ENCODE measurements around the gene GAS7.
A peak's percentile ranks its signal among the peaks of the same experiment; 100 is the strongest.

GAS7 gene

GRCh38 chr17:10198509-10199249, at the start of gene GAS7:
Gene GAS7 (minus strand): TSS chr17:10198606.
- peak; percentile 78 for DNase-seq

DNA sequence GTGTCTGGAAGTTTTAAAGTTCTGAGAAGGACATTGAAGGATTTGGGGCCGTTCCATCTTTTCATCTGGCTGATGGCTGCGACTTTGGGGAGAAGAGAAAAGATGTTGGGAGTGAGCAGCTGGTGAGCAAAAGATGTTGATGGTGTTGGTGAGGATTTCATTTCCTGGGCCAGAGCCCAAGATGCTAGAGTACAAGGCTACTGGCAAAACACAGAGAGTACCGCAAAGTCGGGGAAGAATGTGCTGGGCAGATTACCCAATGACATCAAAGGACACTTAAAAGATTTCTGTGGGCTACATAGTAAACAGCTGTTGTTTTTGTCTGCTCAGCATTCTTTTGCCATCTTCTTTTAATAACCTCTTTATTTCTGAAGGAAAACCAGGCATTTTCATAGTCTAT, 49.4 kb upstream of the GAS7 start:
- DNase-seq, result no peak

DNA sequence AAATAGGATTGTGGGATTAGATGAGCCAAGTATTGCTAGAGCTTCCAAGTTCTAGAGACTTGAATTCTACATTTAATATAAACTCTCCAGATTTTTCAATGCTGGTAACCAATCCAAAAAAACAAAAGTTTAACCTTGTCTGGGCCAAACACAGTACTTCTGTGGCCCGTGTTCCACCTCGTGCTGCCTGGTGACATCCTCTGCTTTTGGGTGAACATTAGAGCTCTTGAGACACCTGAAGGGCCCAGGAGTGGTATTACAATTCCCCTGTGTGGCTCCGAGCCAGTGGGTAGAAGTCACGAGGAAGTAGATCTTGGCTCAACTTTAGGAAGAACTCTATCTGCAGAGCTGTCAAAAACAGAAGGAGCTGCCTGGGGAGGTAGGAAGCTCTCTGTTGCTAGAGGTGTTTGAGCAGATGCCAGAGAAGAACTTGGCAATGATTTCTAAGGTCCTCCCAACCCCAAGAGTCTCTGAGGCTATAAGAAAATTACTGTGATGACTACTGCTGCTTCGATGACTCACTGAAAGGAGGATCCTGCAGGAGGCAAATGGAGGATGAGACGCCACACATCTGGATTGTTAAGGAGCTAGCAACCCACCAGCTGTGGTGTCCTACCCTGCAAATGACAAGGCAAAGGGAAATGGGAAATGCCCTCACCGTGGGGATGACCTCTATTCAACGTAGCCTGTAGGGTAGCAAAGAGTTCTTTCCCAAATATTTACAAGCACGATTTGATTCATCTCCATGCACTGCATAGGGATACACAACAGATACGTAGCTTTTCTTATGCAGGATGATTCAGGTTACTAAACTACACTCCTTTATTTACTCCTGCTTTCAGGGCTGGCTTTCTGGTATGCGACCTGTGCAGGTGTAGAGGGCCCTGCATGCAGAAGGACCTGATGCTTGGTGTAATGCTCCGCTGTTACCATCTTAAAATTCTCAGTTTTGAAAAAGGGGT, 45.8 kb upstream of the GAS7 start:
- no peak for DNase-seq

- DNase-seq, result no peak
Measured at GRCh38 chr17:10241781-10242180, 43.4 kb upstream of the GAS7 start.

GRCh38 chr17:10238661-10239060, 40.3 kb upstream of the GAS7 start:
- no peak for DNase-seq

- DNase-seq, result no peak
Measured at GRCh38 chr17:10234033-10234432, 35.6 kb upstream of the GAS7 start.

- DNase-seq, result no peak
Measured at GRCh38 chr17:10233161-10233560, 34.8 kb upstream of the GAS7 start.

DNA sequence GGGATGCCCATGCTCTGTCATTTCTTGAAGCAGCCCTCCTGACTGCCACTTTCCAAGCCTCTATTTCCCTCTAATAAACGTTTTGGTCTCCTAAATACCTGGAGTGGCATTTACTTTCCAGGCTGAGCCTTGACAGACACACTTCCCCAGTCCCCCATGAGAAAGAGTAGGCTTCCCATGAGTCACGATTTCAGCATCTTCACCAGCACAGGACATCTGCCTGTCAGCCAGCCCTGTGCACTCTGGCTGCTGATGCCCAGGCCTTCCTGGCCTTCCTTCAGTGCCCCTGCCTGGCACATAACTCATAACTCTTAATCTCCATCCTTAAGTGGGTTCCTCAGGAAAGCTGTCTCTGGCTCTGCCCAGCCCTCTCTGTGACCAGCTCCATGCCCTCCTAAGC, 30.8 kb upstream of the GAS7 start:
- DNase-seq, result no peak

DNA sequence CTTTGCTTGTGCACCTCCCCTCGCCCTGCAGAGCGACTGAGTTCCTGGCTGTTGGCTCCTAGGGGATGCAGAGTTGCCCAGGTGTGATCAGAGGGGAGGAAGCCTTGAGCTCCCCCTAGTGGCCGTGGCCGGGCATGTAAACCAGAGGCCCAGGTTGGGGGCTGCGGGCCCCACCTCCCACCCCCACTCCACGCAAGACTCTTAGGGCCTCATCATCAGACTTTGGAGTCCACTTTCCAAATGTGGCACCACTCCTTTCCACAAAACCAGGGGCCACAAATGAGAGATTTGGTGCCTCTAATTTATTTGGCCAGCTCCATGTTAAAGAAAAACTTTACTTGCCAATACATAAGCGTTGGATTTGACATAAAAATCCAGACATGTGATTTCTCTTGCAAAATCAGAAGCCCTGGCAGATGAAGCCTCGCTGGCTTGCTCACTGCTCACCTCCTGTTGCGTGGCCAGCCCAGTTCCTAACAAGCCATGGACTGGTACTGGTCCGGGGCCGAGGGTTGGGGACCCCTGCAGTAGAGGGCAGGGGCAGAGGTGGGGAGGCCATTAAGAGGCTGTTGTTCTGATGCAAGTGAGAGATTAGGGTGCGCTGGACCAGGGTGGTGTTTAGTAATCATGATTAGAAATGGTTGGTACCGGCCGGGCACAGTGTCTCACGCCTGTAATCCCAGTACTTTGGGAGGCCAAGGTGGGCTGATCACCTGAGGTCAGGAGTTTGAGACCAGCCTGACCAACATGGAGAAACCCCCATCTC, 28.7 kb upstream of the GAS7 start:
- peak; percentile 67 for DNase-seq

DNA sequence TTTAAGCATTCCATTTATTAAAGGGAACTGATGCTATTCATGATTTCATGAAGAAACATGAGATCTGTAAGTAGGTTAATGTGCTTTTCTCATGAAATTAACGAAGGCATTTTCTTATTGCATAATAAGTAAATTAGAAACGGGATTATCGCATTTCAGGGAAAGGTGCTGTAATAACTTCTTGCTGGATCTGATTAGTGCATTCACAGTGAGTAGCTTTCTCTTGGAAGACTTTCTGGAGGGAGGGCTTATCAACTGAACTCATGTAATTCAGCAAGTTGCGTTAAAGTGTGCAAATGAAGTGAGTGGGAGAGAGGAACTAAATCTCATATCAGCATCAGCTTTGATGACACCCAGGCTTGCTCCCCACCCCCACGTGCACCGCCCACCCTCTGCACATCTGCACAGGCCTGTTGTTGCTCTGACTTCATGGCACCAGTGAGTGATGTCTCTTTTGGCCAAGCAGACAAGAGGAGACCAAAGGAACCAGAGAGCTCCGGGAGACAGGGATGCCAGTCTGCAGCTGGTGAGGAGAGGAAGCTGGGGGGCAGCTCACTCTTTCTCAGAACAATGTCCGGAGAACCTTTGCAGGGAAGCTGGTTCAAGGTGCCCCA, 26.3 kb upstream of the GAS7 start:
- no peak for DNase-seq

- no peak for DNase-seq
Measured at GRCh38 chr17:10219193-10219592, 20.8 kb upstream of the GAS7 start.

DNA sequence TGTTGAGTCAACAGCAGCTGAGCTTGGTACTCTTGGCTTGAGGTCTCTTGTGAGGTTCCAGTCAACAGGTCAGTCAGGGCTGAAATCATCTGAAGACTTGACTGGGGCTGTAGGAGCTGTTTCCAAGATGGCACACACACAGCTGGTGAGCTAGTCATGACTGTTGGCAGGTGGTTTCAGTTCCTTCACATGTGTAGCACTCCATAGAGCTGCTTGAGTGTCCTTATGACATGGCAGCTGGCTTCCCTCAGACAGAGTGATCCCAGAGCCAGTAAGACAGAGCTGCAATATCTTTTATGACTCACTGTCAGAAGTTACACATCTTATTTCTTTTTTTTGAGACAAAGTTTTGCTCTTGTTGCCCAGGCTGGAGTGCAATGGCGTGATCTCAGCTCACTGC, 19.5 kb upstream of the GAS7 start:
- no peak for DNase-seq

- no peak for DNase-seq
Measured at GRCh38 chr17:10216213-10216938, 18.0 kb upstream of the GAS7 start.

DNA sequence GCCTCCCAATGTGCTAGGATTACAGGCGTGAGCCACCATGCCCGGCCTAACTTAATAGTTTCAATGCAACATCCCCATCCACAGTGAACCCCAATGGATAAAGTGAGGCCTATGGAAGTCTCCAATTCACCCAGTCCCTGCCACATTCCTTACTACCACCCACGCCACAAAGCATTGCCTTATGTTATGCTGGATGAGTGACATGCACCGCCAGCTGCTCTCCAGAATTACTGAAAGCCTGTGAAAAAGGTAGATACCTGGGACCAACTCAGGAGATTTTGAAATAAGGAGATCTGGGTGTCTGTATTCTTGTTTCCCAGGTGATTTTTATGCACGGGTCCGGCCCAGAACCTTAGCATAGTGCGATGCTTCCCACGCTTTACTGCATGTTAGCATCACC, 16.9 kb upstream of the GAS7 start:
- DNase-seq, result no peak

DNA sequence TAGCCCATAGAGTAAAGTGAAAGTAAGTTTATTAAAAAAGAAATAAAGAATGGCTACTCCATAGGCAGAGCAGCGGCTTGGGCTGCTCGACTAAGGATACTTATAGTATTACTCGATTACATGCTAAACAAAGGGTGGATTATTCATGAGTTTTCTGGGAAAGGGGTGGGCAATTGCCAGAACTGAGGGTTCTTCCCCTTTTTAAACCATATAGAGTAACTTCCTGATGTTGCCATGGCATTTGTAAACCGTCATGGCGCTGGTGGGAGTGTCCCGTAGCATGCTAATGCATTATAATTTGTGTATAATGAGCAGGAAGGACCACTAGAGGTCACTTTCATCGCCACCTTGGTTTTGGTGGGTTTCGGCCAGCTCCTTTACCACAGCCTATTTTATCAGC, 13.3 kb upstream of the GAS7 start:
- DNase-seq, result no peak

DNA sequence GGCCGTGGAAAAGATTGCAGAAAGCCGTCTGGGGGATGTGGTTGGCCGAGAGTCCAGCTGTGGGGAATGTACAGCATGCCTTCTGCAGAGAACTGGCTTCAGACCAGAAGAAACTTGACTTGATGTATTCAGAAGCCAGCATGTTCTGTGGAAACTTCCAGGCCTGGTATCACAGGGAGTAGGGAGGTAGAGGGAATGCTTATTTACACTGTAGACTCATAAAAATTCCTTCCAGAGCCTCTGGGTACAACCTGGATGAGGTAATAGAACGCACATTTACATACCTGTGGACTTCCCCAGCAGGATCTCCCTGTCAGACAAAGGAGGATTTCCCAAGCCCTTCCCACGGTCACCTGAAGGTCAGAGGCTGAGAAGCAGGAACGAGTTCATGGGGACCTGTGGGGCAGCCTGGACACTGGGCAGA, 11.8 kb upstream of the GAS7 start:
- no peak for DNase-seq

DNA sequence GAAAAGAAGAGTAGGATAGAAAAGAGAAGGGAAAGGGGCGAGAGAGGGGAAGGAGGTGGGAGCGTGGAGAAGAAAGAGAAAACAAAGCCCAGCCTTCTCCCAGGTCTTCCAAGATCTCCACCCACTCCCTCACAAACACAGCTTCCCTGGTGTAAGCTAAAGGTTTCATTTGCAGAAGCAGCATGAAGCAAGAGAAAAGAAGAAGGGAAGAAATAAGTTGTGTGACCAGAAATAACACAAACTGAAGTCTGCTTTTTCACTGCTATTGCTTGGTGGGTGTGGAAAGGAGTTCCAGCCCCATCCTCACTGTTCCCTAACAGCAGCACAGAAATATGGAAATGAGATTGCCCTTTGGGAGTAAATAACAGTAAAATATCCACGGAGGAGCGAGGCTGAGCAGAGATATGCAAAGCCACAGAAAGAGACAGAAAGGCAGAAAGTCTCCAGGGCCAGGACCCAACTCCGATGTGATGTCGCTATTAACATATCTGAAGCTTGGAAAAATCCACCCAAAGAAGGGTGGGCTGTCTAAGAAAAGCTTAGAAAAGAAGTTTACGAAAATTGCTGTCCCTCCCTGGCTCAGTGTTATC, 10.3 kb upstream of the GAS7 start:
- no peak for DNase-seq

GRCh38 chr17:10207153-10207552, 8.7 kb upstream of the GAS7 start:
- no peak for DNase-seq

DNA sequence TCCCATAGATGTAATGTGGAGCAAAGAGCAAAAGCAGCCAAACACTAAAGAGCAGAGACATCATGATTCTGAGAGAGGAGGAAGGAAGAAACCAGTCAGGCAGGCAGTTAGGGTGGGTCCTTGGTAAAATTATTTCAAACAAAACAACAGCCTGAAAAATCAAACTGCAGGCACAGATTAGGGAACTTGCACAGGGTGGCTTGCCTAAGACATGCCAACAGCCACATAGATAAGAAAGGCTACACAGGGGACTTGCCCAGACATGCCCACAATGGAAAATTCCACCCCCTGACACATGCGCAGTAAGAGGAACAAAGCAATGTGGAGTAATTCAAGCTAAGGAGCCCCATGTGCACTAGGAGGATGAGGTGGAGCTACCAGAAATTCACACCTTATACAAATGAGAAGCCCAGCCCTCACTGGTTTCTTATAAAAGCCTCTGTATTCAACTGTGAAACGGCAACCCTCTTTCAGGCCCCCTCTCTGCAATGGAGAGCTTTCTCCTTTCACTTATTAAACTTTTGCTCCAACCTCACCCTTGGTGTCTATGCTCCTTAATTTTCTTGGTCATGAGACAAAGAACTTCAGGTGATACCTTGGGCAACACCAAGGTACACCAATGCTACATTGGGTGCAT, 7.3 kb upstream of the GAS7 start:
- no peak for DNase-seq

- DNase-seq, result no peak
Measured at GRCh38 chr17:10201680-10202079, 3.3 kb upstream of the GAS7 start.

DNA sequence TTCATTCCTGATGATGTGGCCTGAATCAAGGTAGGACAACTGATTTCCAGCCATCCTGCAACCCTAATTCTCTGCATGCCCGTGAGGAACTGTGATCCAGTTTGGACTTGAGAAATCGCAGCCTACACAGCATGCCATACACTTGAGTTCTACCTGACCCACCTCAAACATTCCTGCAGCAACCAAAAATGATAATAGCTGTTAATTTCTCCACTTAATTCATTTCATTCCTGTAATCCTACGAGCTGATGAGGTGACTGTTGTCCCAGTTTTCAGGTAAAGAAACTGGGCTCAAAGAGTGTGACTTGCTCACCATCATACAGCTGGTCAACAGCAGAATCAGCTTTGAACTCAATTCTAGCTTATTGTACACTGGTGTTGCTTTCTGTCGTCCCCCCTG, 2.2 kb upstream of the GAS7 start:
- DNase-seq, result no peak

All from activated gamma-delta T cell treated with Interleukin-2 at 50 U/mL for 16 hours (primary cell).